Kidney tubule cell (primary cell): ENCODE measurements around the gene ABLIM1.

Experiments
- DNase-seq: peaks from one replicate; pipeline ENCODE4 v3.0.0-alpha.2; 2018; ENCODE audit warnings: low spot score

The ABLIM1 gene

DNA sequence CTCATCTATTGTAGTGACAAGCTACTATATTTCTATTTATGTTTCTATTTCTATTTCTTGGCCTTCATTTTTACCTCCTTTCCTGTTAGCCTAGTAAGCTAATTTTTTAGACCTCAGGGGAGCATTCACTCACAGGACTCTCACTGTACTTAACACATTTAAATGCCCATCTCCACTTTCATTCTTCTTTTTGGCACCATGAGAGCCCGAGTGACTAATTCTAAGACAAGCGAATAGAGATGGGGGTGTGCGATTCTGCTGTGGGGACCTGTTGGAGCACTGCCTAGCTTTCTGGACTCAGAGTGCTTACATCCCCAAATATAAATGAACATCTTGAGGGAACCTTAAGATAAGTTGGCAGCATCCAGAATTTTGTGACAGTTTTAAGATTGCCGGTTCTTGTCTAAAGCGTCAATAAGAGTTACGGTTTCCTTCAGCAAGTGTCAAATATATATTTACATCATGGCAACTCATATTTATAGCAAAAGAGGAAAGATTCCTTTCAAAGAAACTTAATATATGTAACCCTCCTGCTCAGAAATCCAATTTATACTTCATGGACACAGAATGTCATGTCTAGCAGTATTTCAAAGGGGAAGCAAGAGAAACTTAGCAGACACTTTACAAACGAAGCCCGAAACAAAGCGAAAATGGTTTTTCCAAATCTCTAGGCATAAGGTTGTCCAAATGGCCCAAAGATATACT lies 199.7 kb downstream of the ABLIM1 start:
- DNase-seq = no peak

DNA sequence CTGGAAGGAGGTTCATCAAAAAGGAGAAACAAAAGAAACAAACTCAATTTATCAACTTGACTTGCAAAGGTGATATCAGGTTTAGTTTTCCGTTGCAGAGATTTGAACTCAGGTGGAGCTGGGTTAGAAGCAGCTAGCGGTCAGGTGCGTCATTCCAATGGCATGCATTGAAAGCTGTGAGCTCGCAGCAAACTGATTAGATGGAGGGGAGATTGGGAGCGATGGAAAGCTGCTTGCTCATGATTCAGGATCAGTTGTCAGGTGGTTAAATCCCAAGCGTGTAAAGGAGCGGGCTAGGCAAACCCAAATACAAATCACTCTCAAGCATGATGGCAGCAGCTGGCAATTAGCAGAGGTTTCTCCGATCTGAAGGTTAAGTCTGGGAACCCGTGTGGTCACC lies 204.5 kb downstream of the ABLIM1 start:
- DNase-seq = no peak

DNA sequence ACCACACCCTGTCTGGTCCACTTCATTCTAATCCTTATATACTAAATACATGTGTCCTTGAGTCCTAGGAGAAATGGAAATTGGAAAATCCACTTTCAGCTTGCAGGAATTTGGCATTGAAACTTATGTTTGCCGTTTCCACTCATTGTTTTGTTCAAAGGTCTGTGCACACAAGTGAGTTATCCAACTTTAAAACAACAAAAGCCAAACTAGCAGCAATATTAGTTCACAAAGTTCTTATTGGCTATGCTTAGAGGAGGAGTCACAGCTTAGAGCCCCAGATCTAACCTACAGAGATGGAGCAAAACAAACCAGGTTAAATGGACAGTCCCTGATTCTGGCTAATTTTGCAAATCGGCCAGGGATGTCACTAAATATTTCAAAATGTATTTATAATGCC lies 209.2 kb downstream of the ABLIM1 start:
- DNase-seq = no peak

DNA sequence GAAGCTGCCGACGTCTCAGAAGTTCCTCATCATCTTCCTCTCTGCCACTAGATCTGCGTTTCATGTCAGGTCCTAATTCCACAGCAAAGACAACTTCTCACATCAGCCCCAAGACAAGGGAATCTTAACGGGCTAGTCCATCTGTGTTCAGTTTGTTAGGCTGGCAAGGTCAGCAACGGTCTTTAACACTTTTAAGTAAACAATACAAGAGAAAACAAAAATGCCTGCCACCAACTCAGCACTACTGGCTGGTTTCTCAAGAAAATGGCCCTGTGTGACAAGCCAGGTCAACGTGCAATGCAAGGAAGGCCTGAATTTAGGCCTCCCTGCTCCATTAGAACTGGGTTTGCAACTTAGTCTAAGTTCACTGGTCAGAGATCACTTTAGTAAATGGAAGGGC lies 212.7 kb downstream of the ABLIM1 start:
- DNase-seq = no peak

DNA sequence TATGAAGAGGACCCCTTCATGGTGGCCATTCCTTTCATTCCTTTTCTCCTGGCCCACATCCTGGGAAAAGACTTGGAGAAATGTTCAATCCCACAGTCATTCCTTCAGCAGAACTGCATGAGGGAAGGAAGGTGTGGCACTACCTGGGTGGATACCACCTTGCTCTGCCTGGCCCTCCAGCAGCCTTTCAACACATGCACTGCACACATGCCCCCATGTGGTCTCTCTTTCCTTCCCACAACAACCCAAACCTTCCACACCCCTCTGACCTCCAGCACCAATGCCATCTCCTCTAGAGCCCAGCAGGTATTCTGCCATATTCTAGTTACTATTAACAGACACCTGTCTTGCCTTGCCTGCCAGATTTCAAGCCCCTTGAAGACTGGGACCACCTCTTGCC lies 213.3 kb downstream of the ABLIM1 start:
- no peak for DNase-seq

DNA sequence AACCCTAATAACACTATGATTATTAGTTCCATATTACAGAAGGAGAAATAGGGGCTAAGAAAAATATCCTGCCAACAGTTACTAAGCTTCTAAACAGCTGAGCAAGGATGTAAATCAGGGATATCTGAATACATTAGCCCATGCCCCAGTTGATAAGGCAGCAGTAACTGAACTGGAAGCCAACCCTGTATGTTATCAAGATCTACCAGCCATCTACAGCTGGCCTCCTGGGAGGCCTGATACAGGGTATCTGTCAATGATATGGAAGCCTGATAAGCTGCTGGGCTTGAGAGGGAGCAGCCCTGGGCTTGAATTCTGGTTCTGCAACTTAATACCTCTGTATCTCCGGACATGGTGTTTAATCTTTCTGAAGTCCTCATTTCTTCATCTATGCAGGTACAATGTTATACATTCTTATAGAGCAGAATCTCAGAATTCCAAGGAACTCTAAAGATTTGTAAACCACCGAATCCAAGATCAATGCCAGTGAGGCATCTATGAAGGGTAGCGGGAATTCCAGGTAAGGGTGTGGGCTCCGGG lies 215.9 kb downstream of the ABLIM1 start:
- DNase-seq = no peak

DNA sequence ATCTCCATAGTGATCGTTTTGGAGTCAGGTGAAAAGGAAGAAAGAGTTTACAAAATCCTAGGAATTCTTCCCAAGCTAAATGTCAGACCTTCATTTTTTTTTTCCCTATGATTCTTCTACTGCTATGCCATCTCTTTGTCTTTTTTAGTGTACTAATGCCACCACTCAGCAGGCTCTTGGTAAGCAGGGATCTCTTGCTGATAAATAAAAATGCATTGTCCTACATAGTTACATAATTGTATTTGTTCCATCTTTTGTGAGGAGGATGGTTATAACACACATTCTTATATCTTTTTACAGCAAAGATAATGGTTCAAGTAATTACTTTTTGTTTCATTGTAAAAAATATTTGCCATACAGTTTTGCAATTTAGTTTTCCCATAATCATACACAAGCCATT lies 217.0 kb downstream of the ABLIM1 start:
- DNase-seq = no peak

DNA sequence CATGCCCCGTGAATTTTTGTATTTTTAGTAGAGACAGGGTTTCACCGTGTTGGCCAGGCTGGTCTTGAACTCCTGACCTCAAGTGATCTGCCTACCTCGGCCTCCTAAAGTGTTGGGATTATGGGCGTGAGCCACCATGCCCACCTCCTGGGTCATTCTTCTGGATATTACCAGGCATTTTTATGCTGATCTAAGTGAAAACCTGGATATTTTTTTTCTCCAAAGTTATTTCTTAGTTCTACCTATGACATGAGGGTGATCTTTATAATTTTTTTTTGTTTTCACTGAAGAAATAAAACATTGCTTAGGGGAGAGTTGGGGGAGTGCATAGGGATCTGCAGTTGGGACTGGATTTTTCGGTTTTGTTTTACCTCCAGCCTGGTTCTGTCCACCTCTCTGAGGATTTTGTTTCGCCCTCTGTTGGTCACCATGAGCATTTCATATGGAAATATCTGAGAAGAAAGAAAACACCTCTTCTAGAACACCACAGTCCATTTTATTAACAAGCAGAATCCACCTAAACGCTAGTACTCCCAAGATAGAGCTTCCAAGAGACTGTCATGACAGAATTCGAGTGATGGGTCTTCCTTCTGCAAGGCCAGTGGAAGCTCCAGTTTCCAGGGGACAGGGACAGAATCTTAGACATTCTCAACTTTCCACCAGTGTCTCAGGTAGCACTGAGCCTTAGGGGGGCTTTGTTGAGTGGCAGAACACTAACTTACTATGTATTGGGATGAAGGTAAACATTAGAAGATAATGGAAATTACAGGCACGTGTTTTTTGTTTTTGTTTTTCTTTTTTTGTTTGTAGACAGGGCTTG lies 220.4 kb downstream of the ABLIM1 start:
- peak; percentile 33 for DNase-seq

DNA sequence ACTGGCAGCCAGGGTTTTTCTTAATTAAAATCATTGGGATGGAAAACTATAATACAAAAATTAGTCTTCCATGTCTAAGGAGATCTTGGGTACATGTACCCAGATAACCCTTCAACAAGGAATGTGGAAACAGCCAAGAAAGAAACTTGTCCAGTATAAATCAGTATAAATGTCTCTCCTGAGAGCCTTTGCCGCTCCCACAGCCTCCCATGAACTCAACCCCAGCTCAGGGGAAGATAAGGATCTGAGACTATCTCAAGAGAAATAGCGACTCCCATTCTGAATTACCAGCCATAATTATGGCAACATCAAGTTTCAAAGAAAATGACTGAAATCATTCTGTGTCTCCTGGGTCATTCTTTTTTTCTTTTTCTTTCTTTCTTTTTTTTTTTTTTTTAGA lies 221.1 kb downstream of the ABLIM1 start:
- no peak for DNase-seq

DNA sequence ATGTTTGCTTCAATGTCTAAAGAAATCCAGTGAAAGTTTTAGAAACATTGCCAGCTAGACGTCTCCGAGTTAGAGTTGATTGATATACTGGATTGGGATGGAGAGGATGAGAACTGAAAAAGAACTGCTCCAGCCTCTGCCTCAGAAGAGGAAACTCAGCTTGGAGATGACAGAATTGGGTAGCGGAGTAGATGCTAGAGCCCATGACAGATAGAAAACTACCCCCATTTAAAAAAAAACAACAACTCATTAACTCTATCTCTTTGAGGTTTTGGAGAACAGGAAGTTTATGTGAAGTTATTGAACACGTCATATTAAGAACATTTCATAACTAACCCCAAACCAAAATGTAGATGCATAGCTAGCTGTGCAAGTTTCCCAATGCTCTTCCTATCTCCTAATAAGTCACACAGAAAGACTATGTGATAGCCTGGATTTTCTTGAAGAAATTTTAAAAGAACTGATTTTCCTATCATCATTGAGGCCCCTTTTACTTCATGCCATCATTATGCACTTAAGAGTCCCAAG lies 225.4 kb downstream of the ABLIM1 start:
- DNase-seq = no peak

DNA sequence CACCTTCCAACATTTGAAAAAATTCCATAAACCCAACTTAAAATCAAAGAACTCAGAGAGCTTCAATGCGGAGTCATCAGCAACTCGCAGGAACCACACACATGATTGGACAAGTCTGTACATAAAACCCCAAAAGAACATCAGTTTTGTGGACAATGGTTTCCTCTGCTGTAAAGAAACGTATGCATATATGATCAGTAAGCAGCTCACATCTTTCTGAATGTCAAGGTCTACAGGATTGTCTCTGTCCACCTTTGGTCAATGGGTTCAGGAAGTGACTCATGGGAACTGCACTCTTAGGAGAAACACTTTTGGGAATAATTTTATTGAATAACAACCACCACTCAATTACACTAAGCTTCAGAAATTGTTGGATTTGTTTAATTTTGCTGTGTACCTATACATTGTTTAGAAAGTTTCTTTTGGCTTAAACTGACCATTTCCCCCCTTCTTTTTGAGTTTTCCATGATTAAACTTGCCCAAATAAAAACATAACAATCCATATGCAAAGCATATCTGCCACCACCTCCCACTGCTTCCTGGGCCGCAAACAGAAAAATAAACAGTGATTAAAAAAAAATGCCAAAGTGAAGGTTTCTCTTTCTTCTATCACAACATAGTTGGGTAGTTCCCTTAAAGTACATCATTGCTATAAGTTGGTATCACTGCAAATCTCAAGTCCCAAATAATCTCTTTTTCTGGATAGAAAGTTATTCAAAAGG lies 226.5 kb downstream of the ABLIM1 start:
- no peak for DNase-seq

DNA sequence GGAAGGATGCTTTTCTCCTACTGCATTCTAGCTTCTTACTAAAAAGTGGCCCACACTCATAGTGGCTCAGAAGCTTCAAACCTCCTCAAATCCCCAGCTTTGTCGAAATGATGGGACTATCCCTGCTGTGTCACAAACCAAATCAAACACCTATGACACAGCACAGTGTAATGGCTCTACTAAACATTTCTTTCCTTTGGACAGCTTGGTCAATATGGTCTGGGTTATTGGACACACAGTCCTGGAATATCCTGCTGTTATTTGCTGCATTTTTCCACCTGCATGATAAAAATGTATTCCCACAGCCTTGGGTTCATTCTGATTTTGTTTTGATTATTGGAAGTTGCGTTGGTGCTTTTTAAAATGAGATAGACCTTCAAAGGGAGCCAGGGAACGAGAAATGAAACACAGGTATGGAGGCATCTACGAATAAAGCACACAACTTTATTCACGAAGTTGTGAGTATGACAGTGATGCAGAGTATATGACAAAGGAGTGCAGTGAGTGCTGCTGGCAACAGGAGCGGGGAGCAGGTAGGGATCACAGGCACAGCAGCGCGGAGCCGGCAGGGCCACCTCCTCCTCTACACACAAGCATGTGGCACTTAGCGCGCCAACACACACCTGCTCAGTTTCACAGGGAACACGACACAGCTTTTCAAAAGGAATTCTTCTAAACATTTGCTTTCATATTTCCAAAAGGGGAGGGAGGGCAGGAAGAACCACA lies 227.2 kb downstream of the ABLIM1 start:
- no peak for DNase-seq

DNA sequence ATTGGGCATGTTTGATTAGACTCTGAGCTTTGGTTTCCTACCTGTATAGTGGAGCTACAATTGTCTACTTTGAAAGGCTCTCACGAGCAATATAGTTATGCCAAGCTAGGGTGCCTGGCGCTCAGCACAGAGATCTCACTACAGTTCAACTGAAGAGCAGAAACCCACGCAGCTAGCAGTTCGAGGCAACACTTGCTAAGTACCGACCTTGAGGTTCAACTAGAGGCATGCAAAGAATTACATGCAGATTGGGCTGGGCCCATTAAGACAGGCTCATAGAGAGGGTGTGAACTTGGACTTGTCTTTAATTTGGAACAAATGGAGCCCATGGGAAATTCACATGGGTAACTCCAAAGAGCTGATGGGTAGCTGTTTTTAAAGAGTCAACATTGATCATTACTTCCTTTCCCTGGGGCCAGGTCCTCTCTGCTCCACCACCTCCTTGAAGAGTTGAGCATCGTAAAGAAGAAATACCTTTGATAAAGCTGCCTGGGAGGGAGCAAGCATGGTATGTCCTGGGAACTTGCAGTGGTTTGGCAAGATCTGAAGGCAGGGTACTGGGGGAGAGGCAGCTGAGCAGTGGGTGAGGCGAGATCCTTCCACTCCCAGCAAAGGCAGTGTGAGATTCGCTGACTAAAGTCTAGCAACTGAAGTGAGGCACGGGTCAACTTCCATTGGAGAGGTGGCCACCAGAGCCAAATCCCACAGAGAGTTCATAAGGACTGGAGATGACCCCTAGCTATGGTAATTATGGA lies 228.3 kb downstream of the ABLIM1 start:
- no peak for DNase-seq

DNA sequence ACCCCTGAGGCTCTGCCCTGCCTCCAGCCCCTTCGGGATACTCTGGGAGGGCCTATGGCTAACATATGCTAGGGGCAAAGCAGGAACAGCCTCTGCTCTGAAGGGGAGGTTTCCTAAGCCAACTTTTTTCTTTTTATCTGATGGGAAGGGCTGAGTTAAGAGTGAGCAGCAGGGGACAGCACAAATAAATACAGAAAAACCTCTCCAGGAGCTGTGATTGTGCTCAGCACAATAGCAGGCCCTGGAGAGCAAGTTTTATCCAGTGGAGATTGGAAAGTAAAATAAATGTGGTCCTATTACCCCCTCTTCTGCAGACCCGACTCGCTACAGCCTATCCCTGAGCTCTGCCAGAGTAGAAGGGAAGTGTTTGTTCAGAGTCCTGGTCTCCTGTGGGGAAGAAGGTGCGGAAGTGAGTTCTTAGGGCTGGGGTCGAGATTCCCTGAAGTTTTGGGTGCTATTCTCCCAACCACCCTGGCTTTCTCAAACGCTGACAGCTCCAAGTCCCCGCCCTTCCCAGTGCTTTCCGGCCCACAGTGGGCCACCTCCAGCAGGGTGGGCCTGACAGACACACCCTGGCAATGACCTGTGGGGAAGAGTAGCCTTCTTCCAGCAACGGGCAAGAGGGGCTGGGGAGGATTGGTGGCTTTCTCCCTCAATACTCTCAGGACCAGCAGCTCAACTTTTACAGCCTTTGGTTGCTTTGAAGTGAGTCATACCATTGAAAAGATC lies 230.8 kb downstream of the ABLIM1 start:
- no peak for DNase-seq

DNA sequence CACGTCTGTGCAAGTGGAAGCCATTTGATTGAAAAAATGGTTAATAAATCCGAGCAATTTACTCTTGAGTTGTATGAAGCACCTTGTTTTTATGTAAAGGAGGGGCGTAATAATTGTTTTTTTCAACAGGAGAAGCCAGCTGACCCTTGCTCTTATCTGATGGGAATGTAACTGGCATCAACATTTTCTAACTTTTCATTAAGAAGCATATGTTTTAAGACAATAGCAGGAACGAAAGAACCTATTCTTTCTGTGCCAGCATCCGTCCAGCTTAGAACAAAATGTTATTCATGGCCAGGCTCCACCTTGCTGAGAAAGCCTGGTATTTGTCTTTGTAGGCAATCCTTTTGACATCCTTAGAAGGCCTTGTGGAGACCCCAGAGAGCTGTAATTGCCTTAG lies 231.6 kb downstream of the ABLIM1 start:
- no peak for DNase-seq

DNA sequence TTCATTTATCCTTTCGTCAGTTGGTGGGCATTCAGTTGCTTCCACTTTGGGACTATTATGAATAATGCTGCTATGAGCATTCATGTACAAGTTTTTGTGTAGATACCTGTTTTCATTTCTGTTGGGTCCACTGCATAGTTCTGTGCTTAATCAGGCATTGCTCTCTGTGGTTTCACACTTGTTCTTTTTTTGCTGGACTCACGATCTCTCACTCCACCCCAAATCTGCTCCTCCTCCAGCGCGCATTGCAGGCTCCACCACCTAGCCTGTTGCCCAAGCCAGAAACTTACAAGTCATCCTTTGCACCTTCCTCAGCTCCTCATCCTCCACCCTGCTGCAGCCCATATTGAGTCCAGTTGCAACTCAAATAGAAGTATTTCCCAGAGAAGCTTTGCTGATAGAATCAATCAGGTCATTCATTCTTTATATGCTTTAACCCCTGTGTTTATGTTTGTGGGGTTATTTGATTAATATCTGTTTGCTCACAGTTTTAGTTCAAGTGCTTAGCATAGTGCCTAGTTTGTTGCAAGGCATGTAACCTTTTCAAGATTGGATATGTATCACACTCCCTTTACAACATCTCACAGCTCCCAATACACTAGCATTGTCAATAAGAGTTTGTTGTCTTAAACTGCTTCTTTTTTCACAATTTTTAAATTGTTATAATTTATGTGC lies 237.1 kb downstream of the ABLIM1 start:
- DNase-seq = peak; percentile 34

DNA sequence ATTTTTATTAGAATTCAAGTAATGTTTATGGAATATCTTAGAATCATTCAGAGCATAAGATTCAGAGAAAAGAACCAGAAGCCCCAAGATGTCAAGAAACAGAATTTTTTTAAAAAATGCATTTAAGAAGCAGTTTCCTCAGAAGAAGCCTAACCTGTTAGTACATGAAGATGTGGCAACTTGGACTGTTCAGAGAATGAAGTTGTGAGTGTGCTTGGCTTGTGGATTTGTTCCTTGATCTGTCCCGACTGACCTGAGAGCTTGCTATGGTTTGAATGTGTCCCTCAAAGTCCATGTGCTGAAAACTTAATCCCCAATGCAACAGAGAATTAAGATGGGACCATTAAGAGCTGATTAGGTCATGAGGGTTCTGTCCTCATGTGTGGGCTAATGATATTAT lies 240.0 kb downstream of the ABLIM1 start:
- no peak for DNase-seq

DNA sequence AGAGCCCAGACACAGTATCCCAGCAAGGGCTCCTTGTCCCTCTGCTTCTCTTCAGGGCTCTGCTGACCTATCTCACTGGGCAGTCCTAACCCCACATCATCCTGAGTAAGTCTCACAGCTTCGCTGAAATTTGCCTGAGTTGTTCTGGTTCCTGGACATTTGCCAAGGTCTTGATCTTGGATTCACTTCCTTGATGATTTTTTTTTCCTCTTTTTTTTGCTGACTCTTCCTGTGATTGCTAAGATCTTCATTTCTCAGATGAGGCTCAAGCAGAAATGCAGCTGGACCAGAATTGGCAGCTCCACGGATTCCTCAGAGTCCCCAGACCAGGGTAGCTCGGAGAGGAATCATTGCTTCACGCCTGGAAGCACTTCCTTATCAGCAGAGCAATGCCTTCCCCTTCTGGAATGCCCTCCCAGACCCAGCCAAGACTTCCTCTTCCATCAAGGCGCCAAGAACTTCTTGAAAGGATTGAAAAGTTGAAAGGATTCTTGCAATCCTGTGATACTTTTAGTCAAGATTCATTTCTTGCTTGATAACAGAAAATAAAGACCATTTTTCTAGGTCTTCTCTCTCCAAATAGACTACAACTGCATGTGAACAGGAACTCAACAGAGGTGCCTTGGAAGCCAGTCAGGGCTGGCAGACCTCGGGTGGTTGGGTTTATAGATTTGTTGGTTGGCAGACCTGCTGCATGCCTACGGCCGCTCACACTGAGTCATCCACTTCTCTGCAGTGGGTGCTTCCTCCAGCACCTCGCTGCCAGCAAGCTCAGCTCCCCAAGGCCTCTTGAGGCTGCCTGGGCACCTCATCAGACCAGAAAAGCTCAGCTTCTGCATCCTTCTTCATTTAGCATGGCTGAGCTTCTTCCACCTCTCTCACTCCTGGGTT lies 244.9 kb downstream of the ABLIM1 start:
- DNase-seq = peak; percentile 97

DNA sequence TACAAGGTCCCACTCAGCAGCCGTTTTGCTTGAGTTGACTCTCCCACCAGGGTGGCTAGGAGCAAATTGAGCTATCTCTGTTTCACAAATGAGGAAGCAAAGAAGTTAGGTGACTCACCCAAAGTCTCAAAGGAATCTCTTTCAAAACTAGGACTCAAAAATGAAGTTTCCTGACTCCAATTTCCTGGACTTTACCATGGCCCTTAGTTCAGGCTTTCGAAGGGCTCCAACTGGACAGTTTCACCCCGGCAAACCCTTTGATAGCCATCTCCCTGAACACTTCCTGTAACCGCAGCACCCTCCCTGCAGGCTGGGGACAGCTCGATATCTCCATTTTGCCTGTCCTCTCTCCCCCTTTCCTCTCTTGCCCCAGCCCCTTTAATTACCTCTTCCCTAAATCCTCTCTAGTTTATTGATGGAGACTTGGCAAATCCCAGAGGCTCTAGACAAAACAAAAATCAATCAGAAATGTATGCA lies 249.1 kb downstream of the ABLIM1 start:
- peak; percentile 65 for DNase-seq
